SH-SY5Y (cell line): Measurements from ENCODE around the gene SPPL3.

Source experiments
- GATA2 ChIP-seq: IDR thresholded peaks from 2 replicates; pipeline ENCODE4 v1.6.1; 2011; ENCODE audit warnings: mild to moderate bottlenecking, low read depth, low read length
- GATA3 ChIP-seq: IDR thresholded peaks from 2 replicates; pipeline ENCODE4 v1.6.1; 2011; ENCODE audit warnings: low read depth, mild to moderate bottlenecking, low read length, moderate library complexity

- TF ChIP-seq GATA2 (no peak), GATA3 (no peak)
Observed at GRCh38 chr12:120839503-120839902, 64.7 kb downstream of the SPPL3 start.
